HCT116 (cell line): ENCODE measurements around the gene GRPR.

ENCODE experiments used
- EZH2 ChIP-seq: fragments of 200-600 bp; sonication (generic); IDR thresholded peaks from 2 replicates; pipeline ENCODE4 v1.6.1; 2017; ENCODE audit warnings: antibody characterized with exemption, mixed run types
- EZH2phosphoT487 ChIP-seq: fragments of 200-600 bp; IDR thresholded peaks from 2 replicates; pipeline ENCODE4 v1.6.1; 2018; ENCODE audit warnings: antibody characterized with exemption, borderline replicate concordance
- TF ChIP-seq, protein P1 (sequence below), 3 experiments: fragments of 200-600 bp in 1 of 3; sonication (generic) in 1 of 3; IDR thresholded peaks in 2 of 3; conservative IDR thresholded peaks in 1 of 3; 2 replicates each; pipeline ENCODE4 v1.5.1; 2012 to 2017; ENCODE audit warnings: low read depth in 2 of 3, low read length in 2 of 3, antibody characterized with exemption in 1 of 3, borderline replicate concordance in 1 of 3, control low read depth in 1 of 3, mild to moderate bottlenecking in 1 of 3, mixed read lengths in 1 of 3, mixed run types in 1 of 3, moderate library complexity in 1 of 3; ENCODE audit not compliant: insufficient read depth in 1 of 3

DNA sequence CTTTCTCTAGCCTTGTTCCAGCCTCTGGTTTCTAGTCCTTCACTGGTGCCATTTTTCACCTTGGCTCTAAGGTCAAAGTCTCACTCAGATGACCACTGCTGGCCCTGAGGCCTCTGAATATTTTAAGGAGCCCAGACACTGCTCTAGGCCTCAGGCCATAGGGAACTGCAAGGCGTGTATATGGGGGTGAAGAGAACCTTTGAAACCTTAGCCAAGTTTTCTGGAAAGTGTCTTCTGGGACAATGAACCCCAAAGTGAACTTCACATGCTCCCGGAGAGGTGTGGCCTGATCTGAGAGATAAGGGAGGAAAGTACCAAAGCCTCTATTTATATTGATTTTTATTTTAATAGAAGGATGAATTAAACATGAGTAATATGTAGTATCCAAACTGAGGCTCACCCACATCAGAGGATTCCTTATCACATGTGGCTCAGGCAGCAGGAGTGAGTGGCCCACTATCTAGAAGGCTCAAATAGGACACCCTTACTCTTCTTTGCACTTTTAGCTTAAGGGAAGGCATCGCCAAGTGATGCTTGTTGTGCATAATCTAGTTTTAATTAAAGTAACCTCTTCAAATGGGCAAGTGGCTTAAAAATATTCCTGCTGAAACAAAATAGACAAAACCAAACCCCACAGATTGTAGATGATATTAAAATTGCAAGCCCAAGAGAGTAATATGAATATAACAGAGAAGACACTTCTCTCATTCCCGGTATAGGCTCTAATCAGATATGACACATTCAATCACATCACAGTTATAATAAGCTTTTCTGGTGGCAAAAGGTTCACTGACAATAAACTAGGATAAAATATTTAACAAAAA, 18.3 kb downstream of the GRPR start:
- TF ChIP-seq, protein P1, sequence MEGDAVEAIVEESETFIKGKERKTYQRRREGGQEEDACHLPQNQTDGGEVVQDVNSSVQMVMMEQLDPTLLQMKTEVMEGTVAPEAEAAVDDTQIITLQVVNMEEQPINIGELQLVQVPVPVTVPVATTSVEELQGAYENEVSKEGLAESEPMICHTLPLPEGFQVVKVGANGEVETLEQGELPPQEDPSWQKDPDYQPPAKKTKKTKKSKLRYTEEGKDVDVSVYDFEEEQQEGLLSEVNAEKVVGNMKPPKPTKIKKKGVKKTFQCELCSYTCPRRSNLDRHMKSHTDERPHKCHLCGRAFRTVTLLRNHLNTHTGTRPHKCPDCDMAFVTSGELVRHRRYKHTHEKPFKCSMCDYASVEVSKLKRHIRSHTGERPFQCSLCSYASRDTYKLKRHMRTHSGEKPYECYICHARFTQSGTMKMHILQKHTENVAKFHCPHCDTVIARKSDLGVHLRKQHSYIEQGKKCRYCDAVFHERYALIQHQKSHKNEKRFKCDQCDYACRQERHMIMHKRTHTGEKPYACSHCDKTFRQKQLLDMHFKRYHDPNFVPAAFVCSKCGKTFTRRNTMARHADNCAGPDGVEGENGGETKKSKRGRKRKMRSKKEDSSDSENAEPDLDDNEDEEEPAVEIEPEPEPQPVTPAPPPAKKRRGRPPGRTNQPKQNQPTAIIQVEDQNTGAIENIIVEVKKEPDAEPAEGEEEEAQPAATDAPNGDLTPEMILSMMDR (IDR thresholded peaks at IDR 0.05 in 2 of 3, conservative IDR thresholded peaks at IDR 0.05 in 1 of 3; ENCODE audit: borderline replicate concordance in 1 of 3, insufficient read depth in 1 of 3, low read depth in 2 of 3, low read length in 2 of 3): no peak
- TF ChIP-seq EZH2phosphoT487 (no peak), EZH2 (no peak)
